Measurements from ENCODE around the gene ITGB5.

- TF ChIP-seq EZH2 (IDR thresholded peaks at IDR 0.05; ENCODE audit: borderline replicate concordance, low read depth, low read length, poor library complexity, severe bottlenecking): no peak
- no peak for TF ChIP-seq CTCF (conservative IDR thresholded peaks at IDR 0.05; ENCODE audit: low read depth, low read length)
Measured at GRCh38 chr3:124760601-124761000, 126.6 kb downstream of the ITGB5 start.
